Measurements from ENCODE around the gene CAMTA1.

DNA sequence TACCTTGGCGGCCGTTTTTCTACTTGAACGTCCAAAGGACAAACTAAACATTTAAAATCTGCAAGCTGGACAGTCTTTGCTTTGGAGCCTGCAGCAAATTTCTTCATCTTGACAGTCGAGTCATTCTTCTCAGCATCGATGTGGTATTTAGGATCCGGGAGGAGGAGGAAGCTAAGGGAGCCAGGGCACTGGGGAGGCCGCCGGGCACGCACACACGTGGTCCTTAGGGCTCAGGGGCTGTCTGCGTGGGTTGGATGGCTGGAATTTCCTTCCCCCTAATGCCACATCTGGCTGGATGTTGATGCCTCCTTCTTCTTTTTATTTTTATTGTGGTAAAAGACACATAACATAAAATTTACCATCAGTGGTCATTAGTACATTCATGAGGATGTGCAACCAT, 300.9 kb downstream of the CAMTA1 start:
- TF ChIP-seq, protein P1, sequence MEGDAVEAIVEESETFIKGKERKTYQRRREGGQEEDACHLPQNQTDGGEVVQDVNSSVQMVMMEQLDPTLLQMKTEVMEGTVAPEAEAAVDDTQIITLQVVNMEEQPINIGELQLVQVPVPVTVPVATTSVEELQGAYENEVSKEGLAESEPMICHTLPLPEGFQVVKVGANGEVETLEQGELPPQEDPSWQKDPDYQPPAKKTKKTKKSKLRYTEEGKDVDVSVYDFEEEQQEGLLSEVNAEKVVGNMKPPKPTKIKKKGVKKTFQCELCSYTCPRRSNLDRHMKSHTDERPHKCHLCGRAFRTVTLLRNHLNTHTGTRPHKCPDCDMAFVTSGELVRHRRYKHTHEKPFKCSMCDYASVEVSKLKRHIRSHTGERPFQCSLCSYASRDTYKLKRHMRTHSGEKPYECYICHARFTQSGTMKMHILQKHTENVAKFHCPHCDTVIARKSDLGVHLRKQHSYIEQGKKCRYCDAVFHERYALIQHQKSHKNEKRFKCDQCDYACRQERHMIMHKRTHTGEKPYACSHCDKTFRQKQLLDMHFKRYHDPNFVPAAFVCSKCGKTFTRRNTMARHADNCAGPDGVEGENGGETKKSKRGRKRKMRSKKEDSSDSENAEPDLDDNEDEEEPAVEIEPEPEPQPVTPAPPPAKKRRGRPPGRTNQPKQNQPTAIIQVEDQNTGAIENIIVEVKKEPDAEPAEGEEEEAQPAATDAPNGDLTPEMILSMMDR (IDR thresholded peaks at IDR 0.05), result no peak
- no peak for TF ChIP-seq EZH2 (IDR thresholded peaks at IDR 0.05)

All from neural progenitor cell (in vitro differentiated cells).